ENCODE measurements around the gene NEDD4.

DNA sequence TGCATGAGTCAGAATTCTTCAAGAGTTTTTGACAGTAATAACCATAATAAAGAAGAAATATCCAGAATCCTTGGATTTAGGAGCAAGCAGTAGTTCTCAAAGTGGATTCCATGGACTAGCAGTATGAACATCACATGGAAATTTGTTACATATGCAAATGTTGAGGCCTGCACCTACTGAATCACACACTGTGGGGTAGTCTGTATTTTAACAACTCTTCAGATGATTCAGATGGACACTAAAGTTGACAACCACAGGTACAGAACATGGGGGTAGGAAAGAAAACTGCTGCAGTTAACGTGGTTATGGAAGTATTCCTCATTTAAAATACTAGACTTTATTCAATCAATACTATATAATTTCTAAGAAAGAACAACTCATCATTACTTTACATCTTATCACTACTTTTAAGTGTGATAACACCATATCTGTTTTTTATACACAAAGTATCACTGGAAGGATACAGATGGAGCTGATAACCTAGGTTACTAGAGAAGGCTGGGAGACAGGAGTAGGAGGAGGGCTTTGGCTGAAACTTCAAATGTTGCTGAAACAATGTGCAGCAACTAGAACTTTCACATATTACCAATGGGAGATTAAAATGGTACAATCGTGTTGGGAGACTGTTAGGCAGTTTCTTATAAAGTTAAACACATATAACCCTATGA, 11.7 kb downstream of the NEDD4 start:
- TF ChIP-seq EP300 (IDR thresholded peaks at IDR 0.05; ENCODE audit: borderline replicate concordance) (no peak), TEAD4 (IDR thresholded peaks at IDR 0.05) (no peak), YY1 (IDR thresholded peaks at IDR 0.05; ENCODE audit: low read depth) (no peak), RAD21 (IDR thresholded peaks at IDR 0.05; ENCODE audit: low read depth) (no peak), EGR1 (IDR thresholded peaks at IDR 0.05) (no peak), TAF1 (IDR thresholded peaks at IDR 0.05; ENCODE audit: low read depth) (no peak), TCF12 (IDR thresholded peaks at IDR 0.05; ENCODE audit: low read depth) (no peak)
- TF ChIP-seq, protein P1, sequence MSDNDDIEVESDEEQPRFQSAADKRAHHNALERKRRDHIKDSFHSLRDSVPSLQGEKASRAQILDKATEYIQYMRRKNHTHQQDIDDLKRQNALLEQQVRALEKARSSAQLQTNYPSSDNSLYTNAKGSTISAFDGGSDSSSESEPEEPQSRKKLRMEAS (IDR thresholded peaks at IDR 0.05), result no peak
- TF ChIP-seq, protein P2, sequence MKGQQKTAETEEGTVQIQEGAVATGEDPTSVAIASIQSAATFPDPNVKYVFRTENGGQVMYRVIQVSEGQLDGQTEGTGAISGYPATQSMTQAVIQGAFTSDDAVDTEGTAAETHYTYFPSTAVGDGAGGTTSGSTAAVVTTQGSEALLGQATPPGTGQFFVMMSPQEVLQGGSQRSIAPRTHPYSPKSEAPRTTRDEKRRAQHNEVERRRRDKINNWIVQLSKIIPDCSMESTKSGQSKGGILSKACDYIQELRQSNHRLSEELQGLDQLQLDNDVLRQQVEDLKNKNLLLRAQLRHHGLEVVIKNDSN (IDR thresholded peaks at IDR 0.05), result no peak

Data from Ishikawa (cell line).